Measurements from ENCODE around the gene PTGDR2. TPM values are rescaled to one million over a fixed set of nuclear protein-coding genes. Genes with fewer than 3 reads are reported as not detected.

Gene PTGDR2
- total and polyA plus RNA-seq, 9 of the 15 experiments (the other 6 are each of a cell fraction or from before 2014, with no cell fraction given) = 0.51 to 2.6 (median 1.6) TPM

- Histone ChIP-seq H3K9me1 (ENCODE audit: control insufficient read depth, insufficient read depth, low read length) (no peaks in the 10 kb centered on the region), H3K36me3 (ENCODE audit: control insufficient read depth, insufficient read depth, low read length) (no peaks in the 10 kb centered on the region), H2AFZ (ENCODE audit: low read depth, low read length) (peak overlapping the region; percentile 20; the same call in 1 of the 2 replicates), H3K4me3 (no peak overlapping the region), H3K4me1 (replicated peaks in 1 of 2; ENCODE audit: control insufficient read depth in 2 of 2, insufficient read depth in 2 of 2, low read length in 2 of 2) (peaks cover 0 to 2% of the 10 kb centered on the region in 2 experiments; a peak in 2 of 5 replicates), H3K9me3 (replicated peaks; ENCODE audit: control insufficient read depth, insufficient read depth, low read depth, low read length) (no peaks in the 10 kb centered on the region), H3K27ac (ENCODE audit: extremely low read depth, low read depth, low read length) (no peak overlapping the region), H3K4me2 (ENCODE audit: insufficient read depth, low read length) (no peak overlapping the region), H4K20me1 (replicated peaks; ENCODE audit: control insufficient read depth, insufficient read depth, low read length) (peaks cover 10% of the 10 kb centered on the region; the same call in 1 of the 2 replicates), H3K79me2 (ENCODE audit: control insufficient read depth, insufficient read depth, low read length) (no peaks in the 10 kb centered on the region), H3K27me3 (ENCODE audit: control insufficient read depth in 2 of 2, insufficient read depth in 2 of 2, low read length in 2 of 2) (peaks cover 12 to 43% of the 10 kb centered on the region in 2 experiments; a peak in 4 of 5 replicates), H3K9ac (ENCODE audit: insufficient read depth in 1 of 2, low read depth in 2 of 2, low read length in 2 of 2) (no peak overlapping the region)
- no peak for FAIRE-seq
- DNase-seq (ENCODE audit: extremely low read depth in 1 of 4, low spot score in 3 of 4) = no peak
- ATAC-seq = peak; percentile 52
- WGBS (ENCODE audit: insufficient coverage, low coverage, missing lambda C conversion rate) = 27% methylated on average over 10 of the region's 10 CpGs
- intact Hi-C loops (cut with micrococcal nuclease) (loop anchor here (1.0 to 5.0 kb wide), 6 partner anchors 56 to 356 kb away; no protein-coding TSS in a partner anchor), in situ Hi-C loops (cut with MboI) (no loop called here)
- ChIA-PET POLR2A (interaction anchor here (0.6 to 1.3 kb wide), 5 partner anchors 28 to 75 kb away, joined by 3 to 5 read pairs (median 3); no protein-coding TSS in a partner anchor), CTCF (ENCODE audit: low intra/inter-chr PET ratio) (interaction anchor here (0.6 to 4.4 kb wide), 8 partner anchors 57 to 552 kb away, joined by 4 to 59 read pairs (median 7); no protein-coding TSS in a partner anchor)
- no TSS peak for BruUV-seq (replicated peaks)
- TF ChIP-seq MAZ (CRISPR knock-in tag; conservative IDR thresholded peaks at IDR 0.05 in 1 of 2, IDR thresholded peaks at IDR 0.05 in 1 of 2) = 0 out of 4 replicates have a peak, but pooled peaks of 1 of the 2 experiments have one; percentile 24
- TF ChIP-seq PATZ1 (CRISPR knock-in tag; IDR thresholded peaks at IDR 0.05; ENCODE audit: borderline replicate concordance) = no peak
- TF ChIP-seq ARID4B (CRISPR knock-in tag; IDR thresholded peaks at IDR 0.05) = no peak
- no peak for TF ChIP-seq CC2D1A (IDR thresholded peaks at IDR 0.05)
- TF ChIP-seq ZFPM2 (CRISPR knock-in tag; IDR thresholded peaks at IDR 0.05) = no peak
- TF ChIP-seq ZNF431 (CRISPR knock-in tag; IDR thresholded peaks at IDR 0.05) = 0 out of 2 replicates have a peak, but pooled peaks have one; percentile 43
- peak; percentile 47 for TF ChIP-seq TFE3 (CRISPR knock-in tag; IDR thresholded peaks at IDR 0.05)
- no peak for TF ChIP-seq ZNF239 (CRISPR knock-in tag; IDR thresholded peaks at IDR 0.05)
- no peak for TF ChIP-seq HNRNPLL (IDR thresholded peaks at IDR 0.05; ENCODE audit: low read depth, low read length, poor library complexity, severe bottlenecking)
- TF ChIP-seq MECOM (CRISPR knock-in tag; IDR thresholded peaks at IDR 0.05) = no peak
- no peak for TF ChIP-seq ZNF347 (CRISPR knock-in tag; IDR thresholded peaks at IDR 0.05; ENCODE audit: low read depth)
- no peak for TF ChIP-seq TBL1XR1 (IDR thresholded peaks at IDR 0.05; ENCODE audit: low read length in 2 of 2)
- TF ChIP-seq ELF2 (CRISPR knock-in tag; IDR thresholded peaks at IDR 0.05) = no peak
These were observed 25.1 kb downstream of the PTGDR2 start for GRCh38 chr11:60830478-60831142.

All from K562 (cell line).